ENCODE results near the gene LSM10. TPM values are rescaled to one million over a fixed set of nuclear protein-coding genes. Genes with fewer than 3 reads are reported as not detected.

Gene LSM10
- total and polyA plus RNA-seq, 2 experiments from 2014 or later = 10.4 to 80.2 TPM

DNA sequence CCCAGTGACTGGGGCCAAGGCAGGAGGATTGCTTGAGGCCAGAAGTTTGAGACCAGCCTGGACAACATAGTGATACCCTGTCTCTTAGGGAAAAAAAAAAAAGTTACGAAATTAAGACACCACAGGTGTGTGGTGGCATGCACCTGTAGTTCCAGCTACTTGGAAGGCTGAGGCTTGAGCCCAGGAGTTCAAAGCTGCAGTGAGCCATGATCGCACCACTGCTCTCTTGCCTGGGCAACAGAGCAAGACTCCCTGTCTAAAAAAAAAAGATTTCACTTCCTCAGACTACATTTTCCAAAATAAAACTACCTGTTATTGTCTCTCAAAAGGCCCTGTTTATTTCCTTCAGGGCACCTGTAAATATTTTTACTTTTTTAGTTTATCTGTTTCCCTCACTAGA lies 7.3 kb downstream of the LSM10 start:
- in situ Hi-C loops (cut with MboI) = no loop called here
- Histone ChIP-seq H3K9ac (no peak overlapping the region), H3K27ac (no peak overlapping the region), H3K9me2 (ENCODE audit: insufficient read depth) (no peaks in the 10 kb centered on the region), H3K4me3 (no peak overlapping the region), H3K36me3 (ENCODE audit: low read depth) (peaks cover 3% of the 10 kb centered on the region; the same call in 1 of the 2 replicates), H3K27me3 (replicated peaks; ENCODE audit: insufficient read depth) (no peaks in the 10 kb centered on the region), H3F3A (ENCODE audit: insufficient read depth) (peaks cover 37% of the 10 kb centered on the region), H4K20me1 (ENCODE audit: insufficient read depth) (no peaks in the 10 kb centered on the region), H3K4me1 (ENCODE audit: insufficient read depth) (peaks cover 17% of the 10 kb centered on the region), H3K9me3 (ENCODE audit: low read depth) (no peaks in the 10 kb centered on the region), H3K4me2 (ENCODE audit: unreplicated experiment) (no peak overlapping the region), H2AFZ (no peak overlapping the region), H3K79me2 (ENCODE audit: insufficient read depth) (peaks cover 36% of the 10 kb centered on the region)
- TF ChIP-seq EZH2phosphoT487 (IDR thresholded peaks at IDR 0.05; ENCODE audit: insufficient read depth, low read depth) (no peak), EZH2 (IDR thresholded peaks at IDR 0.05; ENCODE audit: insufficient read depth, poor library complexity, severe bottlenecking) (no peak)
- WGBS, 2 experiments (ENCODE audit: low coverage in 1 of 2, low lambda C conversion rate in 2 of 2, missing lambda C conversion rate in 2 of 2) = 100% methylated on average over 2 of the region's 2 CpGs
- DNase-seq = no peak

DNA sequence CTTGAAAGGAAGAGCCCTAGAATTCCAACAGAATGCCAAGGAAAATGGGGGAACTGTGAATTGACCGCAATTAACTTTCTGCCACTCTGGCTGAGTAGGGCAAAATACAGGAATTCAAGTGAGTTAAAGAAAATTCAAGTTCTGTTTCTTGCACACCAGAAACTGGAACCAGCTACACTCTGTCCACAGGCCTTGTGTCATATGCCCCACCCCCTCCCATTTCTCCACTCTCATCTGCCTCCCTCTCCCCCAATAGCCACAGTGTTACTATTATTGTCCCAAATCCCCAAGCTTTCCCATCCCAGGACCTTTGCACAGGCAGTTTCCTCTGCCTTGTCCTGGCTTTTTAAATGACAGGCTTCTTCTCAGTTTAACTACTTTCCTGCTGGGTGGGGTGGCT lies 7.7 kb downstream of the LSM10 start:
- H3K36me3 ChIP-seq (ENCODE audit: low read depth) = peaks cover 3% of the 10 kb centered on the region; the same call in 1 of the 2 replicates
- peaks cover 17% of the 10 kb centered on the region for H3K4me1 ChIP-seq (ENCODE audit: insufficient read depth)
- H2AFZ ChIP-seq = no peak overlapping the region
- DNase-seq = no peak
- H3K9me3 ChIP-seq (ENCODE audit: low read depth) = no peaks in the 10 kb centered on the region
- 100% methylated on average over 1 of the region's 1 CpG for WGBS, 2 experiments (ENCODE audit: low coverage in 1 of 2, low lambda C conversion rate in 2 of 2, missing lambda C conversion rate in 2 of 2)
- no peak overlapping the region; the same call in 1 of the 2 replicates for H3K9ac ChIP-seq
- H3K4me3 ChIP-seq = no peak overlapping the region
- no peaks in the 10 kb centered on the region for H3K9me2 ChIP-seq (ENCODE audit: insufficient read depth)
- no peaks in the 10 kb centered on the region for H3K27me3 ChIP-seq (replicated peaks; ENCODE audit: insufficient read depth)
- H3K79me2 ChIP-seq (ENCODE audit: insufficient read depth) = peaks cover 36% of the 10 kb centered on the region
- no peaks in the 10 kb centered on the region for H4K20me1 ChIP-seq (ENCODE audit: insufficient read depth)
- no peak overlapping the region for H3K27ac ChIP-seq
- TF ChIP-seq EZH2 (IDR thresholded peaks at IDR 0.05; ENCODE audit: insufficient read depth, poor library complexity, severe bottlenecking) (no peak), EZH2phosphoT487 (IDR thresholded peaks at IDR 0.05; ENCODE audit: insufficient read depth, low read depth) (no peak)
- in situ Hi-C loops (cut with MboI) = no loop called here
- no peak overlapping the region for H3K4me2 ChIP-seq (ENCODE audit: unreplicated experiment)
- peaks cover 37% of the 10 kb centered on the region for H3F3A ChIP-seq (ENCODE audit: insufficient read depth)

- H3K4me2 ChIP-seq (ENCODE audit: unreplicated experiment) = no peak overlapping the region
- in situ Hi-C loops (cut with MboI) = no loop called here
- peaks cover 3% of the 10 kb centered on the region; the same call in 1 of the 2 replicates for H3K36me3 ChIP-seq (ENCODE audit: low read depth)
- H3K9ac ChIP-seq = no peak overlapping the region; the same call in 1 of the 2 replicates
- peaks cover 42% of the 10 kb centered on the region for H3F3A ChIP-seq (ENCODE audit: insufficient read depth)
- 92 to 96% methylated on average over 2 of the region's 2 CpGs for WGBS, 2 experiments (ENCODE audit: low coverage in 1 of 2, low lambda C conversion rate in 2 of 2, missing lambda C conversion rate in 2 of 2)
- no peak overlapping the region for H3K27ac ChIP-seq
- H3K9me3 ChIP-seq (ENCODE audit: low read depth) = no peaks in the 10 kb centered on the region
- peaks cover 20% of the 10 kb centered on the region for H3K4me1 ChIP-seq (ENCODE audit: insufficient read depth)
- no peaks in the 10 kb centered on the region for H3K9me2 ChIP-seq (ENCODE audit: insufficient read depth)
- no peaks in the 10 kb centered on the region for H4K20me1 ChIP-seq (ENCODE audit: insufficient read depth)
- peaks cover 36% of the 10 kb centered on the region for H3K79me2 ChIP-seq (ENCODE audit: insufficient read depth)
- no peak overlapping the region for H2AFZ ChIP-seq
- no peak overlapping the region for H3K4me3 ChIP-seq
- no peaks in the 10 kb centered on the region for H3K27me3 ChIP-seq (replicated peaks; ENCODE audit: insufficient read depth)
- no peak for TF ChIP-seq EZH2phosphoT487 (IDR thresholded peaks at IDR 0.05; ENCODE audit: insufficient read depth, low read depth)
- DNase-seq = no peak
Observed at GRCh38 chr1:36389261-36389660, 8.4 kb downstream of the LSM10 start.

GRCh38 chr1:36387141-36387949 lies 10.4 kb downstream of the LSM10 start:
- peak overlapping the region; percentile 74 for H2AFZ ChIP-seq
- H3F3A ChIP-seq (ENCODE audit: insufficient read depth) = peaks cover 44% of the 10 kb centered on the region
- no peaks in the 10 kb centered on the region for H3K36me3 ChIP-seq (ENCODE audit: low read depth)
- TF ChIP-seq EZH2phosphoT487 (IDR thresholded peaks at IDR 0.05; ENCODE audit: insufficient read depth, low read depth) = no peak
- TF ChIP-seq EZH2 (IDR thresholded peaks at IDR 0.05; ENCODE audit: insufficient read depth, poor library complexity, severe bottlenecking) = no peak
- H3K79me2 ChIP-seq (ENCODE audit: insufficient read depth) = peaks cover 38% of the 10 kb centered on the region
- H3K9me3 ChIP-seq (ENCODE audit: low read depth) = no peaks in the 10 kb centered on the region
- H3K4me3 ChIP-seq = peak overlapping the region; percentile 65
- H3K27ac ChIP-seq = peak overlapping the region; percentile 100
- WGBS, 2 experiments (ENCODE audit: low coverage in 1 of 2, low lambda C conversion rate in 2 of 2, missing lambda C conversion rate in 2 of 2) = 4% methylated on average over 10 of the region's 10 CpGs
- no peaks in the 10 kb centered on the region for H4K20me1 ChIP-seq (ENCODE audit: insufficient read depth)
- in situ Hi-C loops (cut with MboI) = no loop called here
- peak overlapping the region; percentile 90 for H3K4me2 ChIP-seq (ENCODE audit: unreplicated experiment)
- H3K4me1 ChIP-seq (ENCODE audit: insufficient read depth) = peaks cover 26% of the 10 kb centered on the region
- DNase-seq = peak; percentile 96
- peak overlapping the region; percentile 99 for H3K9ac ChIP-seq
- H3K9me2 ChIP-seq (ENCODE audit: insufficient read depth) = no peaks in the 10 kb centered on the region
- H3K27me3 ChIP-seq (replicated peaks; ENCODE audit: insufficient read depth) = no peaks in the 10 kb centered on the region

Measured in GM23248 (cell line).